GM12892 (cell line): ENCODE data around the gene UBD.

Experiments used
- POLR2A ChIP-seq: IDR thresholded peaks from 2 replicates; pipeline ENCODE4 v1.6.1; 2011; ENCODE audit warnings: low read depth, low read length, control low read depth
- POLR2AphosphoS5 ChIP-seq: IDR thresholded peaks from 2 replicates; pipeline ENCODE4 v1.6.1; 2011; ENCODE audit warnings: low read depth, low read length, control low read depth
- TAF1 ChIP-seq: IDR thresholded peaks from 2 replicates; pipeline ENCODE4 v1.6.1; 2011; ENCODE audit warnings: low read depth, mild to moderate bottlenecking, control low read depth, low read length, borderline replicate concordance

DNA sequence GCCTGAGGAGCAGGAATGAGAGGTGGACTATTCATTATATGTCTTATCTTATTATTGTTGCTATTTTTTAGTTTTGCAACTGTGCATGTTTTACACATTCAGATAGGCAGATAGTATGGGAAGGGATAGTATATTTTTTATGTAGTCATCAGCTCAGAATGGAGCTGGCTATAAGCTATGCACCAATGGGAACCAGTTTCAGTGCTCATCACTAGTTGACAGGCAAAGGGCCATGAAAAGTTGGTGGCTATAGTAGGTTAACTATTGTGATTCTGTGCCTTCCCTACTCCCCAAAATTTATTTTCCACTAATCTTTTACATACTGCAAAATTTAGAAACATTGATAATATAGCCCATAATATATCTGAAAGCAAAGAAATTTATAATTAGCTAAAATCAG is 5.3 kb upstream of the UBD start:
- TF ChIP-seq POLR2A (no peak), POLR2AphosphoS5 (no peak), TAF1 (no peak)
